Thymus (tissue), 11 donors: ENCODE measurements around the gene ATR. TPM values are rescaled to one million over a fixed set of nuclear protein-coding genes. Genes with fewer than 3 reads are reported as not detected.
"Not testable (repeated sequence)": the region's sequence is repeated elsewhere in the genome, so short reads cannot be mapped to it uniquely, and the experiment has no call there.

ENCODE experiments used
- DNase-seq, 9 donors: peaks; one replicate each; pipeline ENCODE4 v3.0.0-alpha.2; 2013; ENCODE audit warnings: low spot score in 9 of 9, low read depth in 6 of 9, missing footprints in 1 of 9
- H3K27ac ChIP-seq, 2 donors: one replicate each; pipeline ENCODE4 v1.5.1; 2013; ENCODE audit warnings: control low read depth in 1 of 2, low read depth in 1 of 2, low read length in 1 of 2, mild to moderate bottlenecking in 1 of 2, moderate library complexity in 1 of 2
- H3K27me3 ChIP-seq, 2 donors: one replicate each; pipeline ENCODE4 v1.5.1; 2013; ENCODE audit warnings: low read length in 1 of 2; ENCODE audit not compliant: control insufficient read depth in 2 of 2, insufficient read depth in 1 of 2
- H3K36me3 ChIP-seq, 2 donors: one replicate each; pipeline ENCODE4 v1.5.1; 2013; ENCODE audit warnings: low read length in 1 of 2, mild to moderate bottlenecking in 1 of 2, moderate library complexity in 1 of 2; ENCODE audit not compliant: control insufficient read depth in 2 of 2, insufficient read depth in 2 of 2
- H3K4me1 ChIP-seq, 2 donors: one replicate each; pipeline ENCODE4 v1.5.1; 2013; ENCODE audit warnings: low read length in 2 of 2; ENCODE audit not compliant: control insufficient read depth in 2 of 2, insufficient read depth in 2 of 2
- H3K4me3 ChIP-seq, 2 donors: one replicate each; pipeline ENCODE4 v1.5.1; 2013; ENCODE audit warnings: low read length in 2 of 2, control low read depth in 1 of 2, mild to moderate bottlenecking in 1 of 2
- H3K9me3 ChIP-seq, 2 donors: one replicate each; pipeline ENCODE4 v1.5.1; 2013; ENCODE audit warnings: low read length in 1 of 2, mild to moderate bottlenecking in 1 of 2; ENCODE audit not compliant: control insufficient read depth in 2 of 2, insufficient read depth in 1 of 2
- WGBS: extraction: QIAGEN DNeasy Blood & Tissue Kit; methylation state at CpG from one replicate; pipeline ENCODE4 v1.1.7; 2013; 5-methylcytosine and 5-hydroxymethylcytosine counted together
- polyA plus RNA-seq: library from polyadenylated mRNA; stranded (reverse); fragments of 200-250 nt; gene quantifications from one replicate; pipeline ENCODE4 v1.2.3, GENCODE V29; 2013
- total RNA-seq: library from RNA; stranded (reverse); fragments of 120-200 nt; gene quantifications from one replicate; pipeline ENCODE4 v1.2.4, GENCODE V29; 2013
- donor health status: healthy.

ATR gene
- total and polyA plus RNA-seq, 2 donors = 23.9 to 50.8 TPM

DNA sequence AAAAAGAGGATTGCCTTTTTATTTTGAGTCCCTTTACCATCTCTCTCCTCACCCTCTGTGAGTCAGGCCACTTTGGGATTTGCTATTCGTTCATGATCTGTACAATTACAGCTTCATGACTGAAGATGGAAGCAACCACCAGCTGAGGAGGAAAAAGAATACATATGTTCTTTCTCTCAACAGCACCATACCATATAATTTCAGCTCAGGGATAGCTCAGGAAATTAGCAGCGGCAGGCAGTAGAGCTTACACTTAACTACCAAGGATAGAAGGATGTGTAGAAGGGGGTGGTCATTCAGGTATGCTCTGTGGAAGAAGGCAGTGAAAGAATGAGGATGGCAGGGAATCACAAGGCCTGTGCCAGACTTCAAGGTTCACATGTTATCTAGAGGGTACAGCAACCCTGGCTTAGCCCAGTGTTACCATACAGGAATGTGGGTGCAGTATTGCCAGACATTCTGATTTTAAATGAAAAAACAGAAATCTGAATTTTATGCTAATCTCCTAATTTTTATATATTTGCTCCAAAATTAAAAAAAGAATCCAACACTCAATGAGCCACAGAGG, 35.6 kb upstream of the ATR start:
- Histone ChIP-seq H3K27ac (no peak overlapping the region), H3K36me3 (no peaks in the 10 kb centered on the region), H3K4me3 (no peak overlapping the region), H3K4me1 (no peaks in the 10 kb centered on the region), H3K27me3 (no peaks in the 10 kb centered on the region), H3K9me3 (no peaks in the 10 kb centered on the region)
- DNase-seq = no peak
- over 99% methylated on average over 2 of the region's 2 CpGs for WGBS

DNA sequence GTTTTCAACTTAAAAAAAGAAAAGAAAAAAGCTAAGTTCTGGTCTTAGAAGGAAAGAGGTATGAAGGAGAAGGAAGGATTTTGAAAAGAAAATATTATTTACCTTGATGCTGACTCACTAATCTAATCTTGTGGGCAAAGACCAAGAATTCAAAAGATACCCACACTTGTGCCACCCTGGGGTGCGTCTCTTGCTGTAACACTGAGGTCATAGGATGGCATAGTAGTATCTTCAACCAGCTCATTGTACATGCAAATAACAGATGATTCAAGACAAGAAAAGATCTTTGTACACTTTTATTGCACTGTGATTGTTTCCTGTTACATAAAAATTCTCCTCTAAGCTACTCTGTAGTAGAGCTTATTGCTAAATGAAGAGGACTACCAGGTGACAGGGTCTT, 35.0 kb upstream of the ATR start:
- Histone ChIP-seq H3K27ac (no peak overlapping the region), H3K4me3 (no peak overlapping the region), H3K27me3 (no peaks in the 10 kb centered on the region), H3K4me1 (no peaks in the 10 kb centered on the region), H3K36me3 (no peaks in the 10 kb centered on the region), H3K9me3 (no peaks in the 10 kb centered on the region)
- 99% methylated on average over 1 of the region's 1 CpG for WGBS
- no peak for DNase-seq

DNA sequence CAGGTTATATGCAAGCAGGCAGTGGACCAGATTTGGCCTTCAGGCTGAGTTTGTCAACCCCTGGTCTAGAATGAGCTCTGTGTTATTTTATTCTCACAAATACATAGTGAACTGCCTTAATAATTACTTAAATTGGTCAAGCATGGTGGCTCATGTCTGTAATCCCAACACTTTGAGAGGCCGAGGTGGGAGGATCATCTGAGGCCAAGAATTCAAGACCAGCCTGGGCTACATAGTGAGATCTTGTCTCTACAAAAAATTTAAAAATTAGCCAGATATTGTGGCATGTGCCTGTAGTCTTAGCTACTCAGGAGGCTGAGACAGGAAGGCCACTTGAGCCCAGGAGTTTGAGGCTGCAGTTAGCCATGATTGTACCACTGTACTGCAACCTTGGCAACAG, 32.7 kb upstream of the ATR start:
- WGBS = 97% methylated on average over 1 of the region's 1 CpG
- Histone ChIP-seq H3K36me3 (no peaks in the 10 kb centered on the region), H3K27ac (no peak overlapping the region), H3K4me1 (no peaks in the 10 kb centered on the region), H3K4me3 (no peak overlapping the region), H3K9me3 (no peaks in the 10 kb centered on the region), H3K27me3 (no peaks in the 10 kb centered on the region)
- DNase-seq = no peak

DNA sequence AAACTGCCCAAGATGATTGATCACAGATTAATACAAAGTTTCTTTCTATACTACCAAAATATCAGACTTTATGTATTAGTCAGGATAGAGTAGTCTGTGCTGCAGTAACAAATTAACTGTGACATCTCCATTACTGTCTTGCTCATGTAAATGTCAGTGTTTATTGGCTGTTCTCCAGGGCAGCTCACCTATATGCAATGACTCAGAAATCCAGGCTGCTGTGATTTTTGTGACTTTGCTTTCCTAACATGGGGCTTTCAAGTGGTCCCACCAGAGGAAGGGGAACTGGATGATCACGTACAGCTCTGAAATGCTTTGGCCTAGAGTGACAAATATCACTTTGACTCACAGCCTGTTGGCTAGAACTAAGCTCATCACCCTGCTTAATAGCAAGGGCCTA, 30.6 kb upstream of the ATR start:
- no peaks in the 10 kb centered on the region for H3K36me3 ChIP-seq
- WGBS = 94% methylated on average over 1 of the region's 1 CpG
- no peak overlapping the region for H3K27ac ChIP-seq
- H3K4me3 ChIP-seq = no peak overlapping the region
- DNase-seq = no peak
- no peaks in the 10 kb centered on the region for H3K9me3 ChIP-seq
- no peaks in the 10 kb centered on the region for H3K27me3 ChIP-seq
- no peaks in the 10 kb centered on the region for H3K4me1 ChIP-seq

DNA sequence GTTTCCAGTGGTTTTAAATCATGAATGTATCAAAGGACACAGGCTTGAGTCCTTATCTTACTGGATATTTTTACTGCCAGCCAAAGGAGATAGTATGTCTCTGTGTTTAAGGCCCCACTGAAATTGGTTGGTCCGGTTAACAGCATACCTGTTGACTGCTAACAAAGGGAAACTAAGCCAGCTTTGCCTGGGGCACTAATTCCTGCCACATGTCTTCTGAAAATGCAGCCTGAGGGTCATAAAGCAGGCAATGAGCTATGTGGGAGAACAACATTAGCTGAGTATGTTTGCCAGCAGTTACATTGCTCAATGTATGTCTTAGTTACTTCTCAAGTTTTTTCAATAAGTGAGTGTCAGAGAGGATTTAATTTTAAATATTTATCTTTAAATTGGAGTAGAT, 30.1 kb upstream of the ATR start:
- DNase-seq = no peak
- Histone ChIP-seq H3K36me3 (no peaks in the 10 kb centered on the region), H3K4me1 (peaks cover 0 to under 1% of the 10 kb centered on the region in 2 donors), H3K27ac (no peak overlapping the region), H3K4me3 (no peak overlapping the region), H3K9me3 (no peaks in the 10 kb centered on the region), H3K27me3 (no peaks in the 10 kb centered on the region)
- 100% methylated on average over 1 of the region's 1 CpG for WGBS

DNA sequence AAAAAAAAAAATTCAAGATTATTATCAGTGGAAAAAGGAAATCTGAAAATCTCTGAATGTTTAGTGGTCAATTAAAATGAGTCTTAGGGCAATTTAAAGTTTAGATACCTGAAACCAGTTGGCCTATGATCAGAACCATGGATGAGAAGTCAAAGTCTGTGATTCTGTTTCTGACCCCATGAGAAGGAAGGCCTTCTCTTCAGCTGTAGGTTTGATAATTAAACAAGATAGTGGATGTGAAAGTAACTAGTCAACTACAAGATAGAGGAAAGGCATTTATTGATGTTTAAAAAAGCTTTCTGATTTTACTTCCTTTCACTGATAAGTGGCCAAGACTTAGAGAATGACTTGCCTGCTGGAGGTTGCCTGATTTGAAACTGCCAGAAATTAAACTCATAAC, 26.4 kb upstream of the ATR start:
- H3K36me3 ChIP-seq = no peaks in the 10 kb centered on the region
- no peak overlapping the region for H3K27ac ChIP-seq
- DNase-seq = no peak

DNA sequence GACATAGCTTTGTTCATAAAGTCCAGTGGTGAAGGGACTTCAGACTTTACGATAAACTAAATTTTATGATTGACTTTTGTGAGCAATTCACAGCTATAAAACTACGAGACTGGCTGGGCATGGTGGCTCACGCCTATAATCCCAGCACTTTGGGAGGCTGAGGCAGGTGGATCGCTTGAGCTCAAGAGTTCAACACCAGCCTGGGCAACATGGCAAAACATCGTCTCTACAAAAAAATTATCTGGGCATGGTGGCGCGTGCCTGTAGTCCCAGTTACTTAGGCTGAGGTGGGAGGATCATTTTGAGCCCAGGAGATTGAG, 24.8 kb upstream of the ATR start:
- not testable (repeated sequence) for H3K4me1 ChIP-seq, H3K36me3 ChIP-seq, H3K27ac ChIP-seq, H3K27me3 ChIP-seq, H3K4me3 ChIP-seq, H3K9me3 ChIP-seq, DNase-seq
- WGBS = 90% methylated on average over 7 of the region's 7 CpGs

More for the DNA sequence above, 26.4 kb upstream of the ATR start:
- Histone ChIP-seq H3K27me3 (no peaks in the 10 kb centered on the region), H3K9me3 (no peaks in the 10 kb centered on the region), H3K4me1 (peaks cover 0 to 4% of the 10 kb centered on the region in 2 donors), H3K4me3 (no peak overlapping the region)

DNA sequence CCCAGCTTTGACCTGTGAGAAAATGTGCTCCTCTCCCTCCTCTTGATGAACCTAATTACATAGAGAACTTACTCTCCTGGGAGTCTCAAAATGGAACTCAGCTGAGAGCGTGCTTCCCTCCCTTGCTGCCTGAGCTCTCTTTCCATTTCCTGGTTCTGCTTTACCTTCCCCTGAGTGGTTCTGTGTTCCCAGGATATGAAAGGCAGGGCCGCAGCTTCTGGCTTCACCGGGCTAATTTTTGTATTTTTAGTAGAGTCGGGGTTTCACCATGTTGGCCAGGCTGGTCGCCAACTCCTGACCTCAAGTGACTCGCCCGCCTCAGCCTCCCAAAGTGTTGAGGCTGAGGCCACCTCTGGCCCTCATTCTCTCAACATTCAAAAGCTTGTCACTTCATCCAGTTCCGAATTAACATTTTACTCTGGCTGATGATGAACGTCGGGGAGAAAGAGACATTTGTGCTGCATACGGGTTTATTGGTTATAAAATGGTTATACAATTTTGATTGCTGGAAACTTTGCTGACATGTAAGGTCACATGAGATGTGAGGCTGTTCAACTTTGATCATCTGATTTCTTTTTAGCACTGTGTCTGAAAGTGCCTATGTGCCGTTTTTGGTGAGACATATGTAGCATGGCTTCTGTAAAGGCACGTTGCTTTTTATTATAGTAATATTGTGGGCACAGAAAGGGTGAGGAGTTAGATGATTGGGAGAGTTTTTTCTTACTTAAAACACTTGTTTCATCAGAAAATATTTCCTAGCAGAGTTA, 24.3 kb upstream of the ATR start:
- Histone ChIP-seq H3K27ac (no peak overlapping the region), H3K27me3 (no peaks in the 10 kb centered on the region), H3K36me3 (no peaks in the 10 kb centered on the region), H3K4me3 (no peak overlapping the region), H3K4me1 (peaks cover 0 to 11% of the 10 kb centered on the region in 2 donors), H3K9me3 (peaks cover 0 to 2% of the 10 kb centered on the region in 2 donors)
- 92% methylated on average over 13 of the region's 13 CpGs for WGBS
- DNase-seq = no peak

DNA sequence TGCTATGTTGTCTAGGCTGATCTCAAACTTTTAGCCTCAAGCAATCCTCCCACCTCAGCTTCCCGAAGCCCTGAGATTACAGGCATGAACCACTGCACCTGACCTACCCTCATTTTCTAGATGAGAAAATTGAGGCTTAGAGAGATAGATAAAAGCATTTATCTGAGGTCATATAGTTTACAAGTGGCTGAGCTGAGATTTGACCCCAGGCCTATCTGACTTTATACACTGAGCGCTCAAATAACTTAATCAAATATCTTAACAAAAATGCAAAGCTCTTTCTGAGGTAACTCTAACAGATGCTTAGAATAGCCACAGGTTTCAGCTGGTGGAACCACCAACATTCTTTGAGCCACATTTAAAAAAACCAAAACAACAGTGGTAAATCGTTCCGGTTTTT, 23.2 kb upstream of the ATR start:
- H3K27me3 ChIP-seq = no peaks in the 10 kb centered on the region
- H3K36me3 ChIP-seq = no peaks in the 10 kb centered on the region
- peaks cover 0 to 14% of the 10 kb centered on the region in 2 donors for H3K4me1 ChIP-seq
- no peak overlapping the region for H3K4me3 ChIP-seq
- DNase-seq = no peak
- peaks cover 0 to 2% of the 10 kb centered on the region in 2 donors for H3K9me3 ChIP-seq
- WGBS = 88% methylated on average over 4 of the region's 4 CpGs
- no peak overlapping the region for H3K27ac ChIP-seq
